HG02870 (cell line): Measurements from ENCODE around the gene PLXNA2.

Source experiments
- ATAC-seq: cut with Tn5 transposase; IDR thresholded peaks from one replicate; pipeline ENCODE4 v1.9.1; 2021; ENCODE audit warnings: mild to moderate bottlenecking, moderate library complexity; ENCODE audit not compliant: unreplicated experiment

PLXNA2 gene

GRCh38 chr1:208183977-208184911, 59.9 kb downstream of the PLXNA2 start:
- ATAC-seq: no peak

GRCh38 chr1:208182880-208183645, 61.1 kb downstream of the PLXNA2 start:
- no peak for ATAC-seq

GRCh38 chr1:208181364-208181763, 62.8 kb downstream of the PLXNA2 start:
- ATAC-seq: no peak

GRCh38 chr1:208180421-208180820, 63.8 kb downstream of the PLXNA2 start:
- no peak for ATAC-seq

GRCh38 chr1:208179961-208180409, 64.2 kb downstream of the PLXNA2 start:
- no peak for ATAC-seq

- ATAC-seq: no peak
Measured at GRCh38 chr1:208179263-208179816, 64.8 kb downstream of the PLXNA2 start.

- no peak for ATAC-seq
Measured at GRCh38 chr1:208178091-208178529, 66.1 kb downstream of the PLXNA2 start.

GRCh38 chr1:208177656-208178055, 66.5 kb downstream of the PLXNA2 start:
- peak; percentile 90 for ATAC-seq

GRCh38 chr1:208176649-208177048, 67.5 kb downstream of the PLXNA2 start:
- ATAC-seq: no peak

GRCh38 chr1:208175508-208175895, 68.7 kb downstream of the PLXNA2 start:
- ATAC-seq: no peak

- no peak for ATAC-seq
Measured at GRCh38 chr1:208174731-208175507, 69.3 kb downstream of the PLXNA2 start.

- ATAC-seq: no peak
Measured at GRCh38 chr1:208174200-208174599, 70.0 kb downstream of the PLXNA2 start.

GRCh38 chr1:208173749-208174148, 70.4 kb downstream of the PLXNA2 start:
- ATAC-seq: no peak

- ATAC-seq: no peak
Measured at GRCh38 chr1:208172423-208173145, 71.6 kb downstream of the PLXNA2 start.

GRCh38 chr1:208171616-208172422, 72.4 kb downstream of the PLXNA2 start:
- ATAC-seq: no peak

GRCh38 chr1:208170252-208170651, 73.9 kb downstream of the PLXNA2 start:
- ATAC-seq: no peak

- ATAC-seq: no peak
Measured at GRCh38 chr1:208169081-208169879, 74.9 kb downstream of the PLXNA2 start.

GRCh38 chr1:208167261-208167869, 76.8 kb downstream of the PLXNA2 start:
- ATAC-seq: no peak
